Neural cell (in vitro differentiated cells): Measurements from ENCODE around the gene SMPD2. TPM values are rescaled to one million over a fixed set of nuclear protein-coding genes. Genes with fewer than 3 reads are reported as not detected.

Experiments
- H2AFZ ChIP-seq: fragments of 200-600, 300-800 bp; sonication (generic), shearing (Covaris generic); 2 replicates; pipeline ENCODE4 v1.6.0; 2014; ENCODE audit warnings: low read depth, mild to moderate bottlenecking, antibody characterized with exemption, low read length, moderate library complexity
- H3F3A ChIP-seq: fragments of 200-600 bp; shearing (Covaris generic); 2 replicates; pipeline ENCODE4 v1.6.1; 2016; ENCODE audit warnings: mild to moderate bottlenecking, moderate library complexity, mixed read lengths, antibody characterized with exemption, low read length; ENCODE audit not compliant: insufficient read depth, poor library complexity, severe bottlenecking
- H3K27ac ChIP-seq: fragments of 200-600, 300-800 bp; sonication (generic), shearing (Covaris generic); 2 replicates; pipeline ENCODE4 v1.5.1; 2014; ENCODE audit warnings: mild to moderate bottlenecking, low read length, moderate library complexity
- H3K27me3 ChIP-seq: fragments of 300-800, 200-600 bp; sonication (generic), shearing (Covaris generic); 2 replicates; pipeline ENCODE4 v1.6.0; 2014; ENCODE audit warnings: mild to moderate bottlenecking, low read depth, low read length, moderate library complexity; ENCODE audit not compliant: insufficient read depth
- H3K36me3 ChIP-seq: fragments of 300-800, 200-600 bp; sonication (generic), shearing (Covaris generic); 2 replicates; pipeline ENCODE4 v1.5.1; 2014; ENCODE audit warnings: mild to moderate bottlenecking, antibody characterized with exemption, low read length, moderate library complexity; ENCODE audit not compliant: insufficient read depth
- H3K4me2 ChIP-seq: fragments of 300-800, 200-600 bp; sonication (generic), shearing (Covaris generic); 2 replicates; pipeline ENCODE4 v1.6.0; 2014; ENCODE audit warnings: mild to moderate bottlenecking, low read length
- H3K4me3 ChIP-seq: fragments of 300-800, 200-600 bp; sonication (generic), shearing (Covaris generic); 2 replicates; pipeline ENCODE4 v1.5.1; 2014; ENCODE audit warnings: mild to moderate bottlenecking, low read length, moderate library complexity
- H3K79me2 ChIP-seq: fragments of 200-600 bp; shearing (Covaris generic); replicated peaks from 2 replicates; pipeline ENCODE4 v1.6.0; 2014; ENCODE audit warnings: mild to moderate bottlenecking, low read length, moderate library complexity; ENCODE audit not compliant: insufficient read depth
- H3K9ac ChIP-seq: fragments of 300-800, 200-600 bp; sonication (generic), shearing (Covaris generic); 2 replicates; pipeline ENCODE4 v1.6.1; 2016; ENCODE audit warnings: mild to moderate bottlenecking, low read length, mixed read lengths
- H3K9me2 ChIP-seq: fragments of 200-600 bp; shearing (Covaris generic); 2 replicates; pipeline ENCODE4 v1.6.1; 2016; ENCODE audit warnings: mild to moderate bottlenecking, low read length, mixed read lengths; ENCODE audit not compliant: insufficient read depth
- H3K9me3 ChIP-seq: fragments of 200-600, 300-800 bp; sonication (generic), shearing (Covaris generic); 2 replicates; pipeline ENCODE4 v1.6.1; 2016; ENCODE audit warnings: mild to moderate bottlenecking, mixed run types, low read length, moderate library complexity, mixed read lengths
- H4K20me1 ChIP-seq: fragments of 200-600 bp; shearing (Covaris generic); 2 replicates; pipeline ENCODE4 v1.6.1; 2016; ENCODE audit warnings: mild to moderate bottlenecking, mixed run types; ENCODE audit not compliant: insufficient read depth
- EP300 ChIP-seq: fragments of 450-650 bp; conservative IDR thresholded peaks from 2 replicates; pipeline ENCODE4 v1.6.1; 2014; ENCODE audit warnings: antibody characterized with exemption, mild to moderate bottlenecking, moderate library complexity; ENCODE audit not compliant: poor library complexity, severe bottlenecking
- EZH2 ChIP-seq: fragments of 200-600, 300-800 bp; shearing (Covaris generic), sonication (generic); IDR thresholded peaks from 2 replicates; pipeline ENCODE4 v1.6.1; 2014; ENCODE audit warnings: antibody characterized with exemption, low read length, borderline replicate concordance, mild to moderate bottlenecking; ENCODE audit not compliant: insufficient read depth, poor library complexity, severe bottlenecking
- MXI1 ChIP-seq: fragments of 450-650 bp; conservative IDR thresholded peaks from 2 replicates; pipeline ENCODE4 v1.6.1; 2014; ENCODE audit warnings: antibody characterized with exemption, mild to moderate bottlenecking; ENCODE audit not compliant: poor library complexity, severe bottlenecking
- POLR2AphosphoS5 ChIP-seq: IDR thresholded peaks from 2 replicates; pipeline ENCODE4 v1.6.1; 2012
- RAD21 ChIP-seq: fragments of 450-650 bp; conservative IDR thresholded peaks from 2 replicates; pipeline ENCODE4 v1.6.1; 2014; ENCODE audit warnings: antibody characterized with exemption, mild to moderate bottlenecking, moderate library complexity
- REST ChIP-seq: IDR thresholded peaks from 2 replicates; pipeline ENCODE4 v1.6.1; 2012; ENCODE audit warnings: borderline replicate concordance
- SMC3 ChIP-seq: fragments of 450-650 bp; conservative IDR thresholded peaks from 2 replicates; pipeline ENCODE4 v1.6.1; 2014; ENCODE audit warnings: antibody characterized with exemption, mild to moderate bottlenecking, moderate library complexity; ENCODE audit not compliant: poor library complexity
- TAF1 ChIP-seq: IDR thresholded peaks from 2 replicates; pipeline ENCODE4 v1.6.1; 2012; ENCODE audit warnings: low read depth
- polyA plus RNA-seq: library from polyadenylated mRNA; depleted of rRNA; stranded (reverse); fragments of >200 nt; gene quantifications from 2 replicates; pipeline ENCODE4 v1.2.3, GENCODE V29; 2014
- TF ChIP-seq, protein P1 (sequence below): fragments of 450-650 bp; IDR thresholded peaks from 2 replicates; pipeline ENCODE4 v1.5.1; 2014; ENCODE audit warnings: antibody characterized with exemption, mild to moderate bottlenecking, moderate library complexity; ENCODE audit not compliant: poor library complexity, severe bottlenecking

SMPD2 gene
- polyA plus RNA-seq, 1 donor from 2014 or later, result 8.0 TPM

DNA sequence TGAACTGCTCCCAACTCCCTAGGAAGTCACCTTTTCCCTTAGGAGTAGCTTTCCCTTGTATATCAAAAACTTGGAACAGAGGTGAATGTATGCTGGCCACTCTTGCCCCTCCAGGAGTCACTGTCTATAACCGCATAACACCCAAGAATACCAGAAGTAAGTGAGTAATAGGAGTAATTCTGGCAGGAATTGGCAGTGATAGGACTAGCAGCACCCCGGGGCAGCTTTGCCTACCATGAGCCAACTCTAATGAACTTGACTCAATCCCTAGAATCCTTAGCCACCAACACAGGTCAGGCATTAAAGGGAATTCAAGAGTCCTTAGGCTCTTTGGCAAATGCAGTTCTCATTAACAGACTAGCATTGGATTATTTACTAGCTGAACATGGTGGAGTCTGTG is 29.5 kb upstream of the SMPD2 start:
- TF ChIP-seq REST, result no peak
- no peak for TF ChIP-seq RAD21
- no peak for TF ChIP-seq MXI1
- H3K4me2 ChIP-seq, result no peak overlapping the region

GRCh38 chr6:109417646-109418045 is 22.9 kb upstream of the SMPD2 start:
- Histone ChIP-seq H2AFZ (no peak overlapping the region), H3K4me3 (no peak overlapping the region), H3K27me3 (no peaks in the 10 kb centered on the region), H3K9ac (no peak overlapping the region), H3K9me3 (no peaks in the 10 kb centered on the region), H3K27ac (no peak overlapping the region), H4K20me1 (no peaks in the 10 kb centered on the region), H3K4me2 (no peak overlapping the region), H3F3A (no peaks in the 10 kb centered on the region), H3K9me2 (no peaks in the 10 kb centered on the region), H3K79me2 (no peaks in the 10 kb centered on the region), H3K36me3 (no peaks in the 10 kb centered on the region)
- TF ChIP-seq, protein P1, sequence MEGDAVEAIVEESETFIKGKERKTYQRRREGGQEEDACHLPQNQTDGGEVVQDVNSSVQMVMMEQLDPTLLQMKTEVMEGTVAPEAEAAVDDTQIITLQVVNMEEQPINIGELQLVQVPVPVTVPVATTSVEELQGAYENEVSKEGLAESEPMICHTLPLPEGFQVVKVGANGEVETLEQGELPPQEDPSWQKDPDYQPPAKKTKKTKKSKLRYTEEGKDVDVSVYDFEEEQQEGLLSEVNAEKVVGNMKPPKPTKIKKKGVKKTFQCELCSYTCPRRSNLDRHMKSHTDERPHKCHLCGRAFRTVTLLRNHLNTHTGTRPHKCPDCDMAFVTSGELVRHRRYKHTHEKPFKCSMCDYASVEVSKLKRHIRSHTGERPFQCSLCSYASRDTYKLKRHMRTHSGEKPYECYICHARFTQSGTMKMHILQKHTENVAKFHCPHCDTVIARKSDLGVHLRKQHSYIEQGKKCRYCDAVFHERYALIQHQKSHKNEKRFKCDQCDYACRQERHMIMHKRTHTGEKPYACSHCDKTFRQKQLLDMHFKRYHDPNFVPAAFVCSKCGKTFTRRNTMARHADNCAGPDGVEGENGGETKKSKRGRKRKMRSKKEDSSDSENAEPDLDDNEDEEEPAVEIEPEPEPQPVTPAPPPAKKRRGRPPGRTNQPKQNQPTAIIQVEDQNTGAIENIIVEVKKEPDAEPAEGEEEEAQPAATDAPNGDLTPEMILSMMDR, result no peak
- TF ChIP-seq SMC3, result no peak
- TF ChIP-seq TAF1, result no peak
- no peak for TF ChIP-seq REST
- TF ChIP-seq POLR2AphosphoS5, result no peak
- TF ChIP-seq MXI1, result no peak
- TF ChIP-seq EP300, result no peak
- no peak for TF ChIP-seq RAD21
- no peak for TF ChIP-seq EZH2

More for the DNA sequence above, 29.5 kb upstream of the SMPD2 start:
- Histone ChIP-seq H3K9ac (no peak overlapping the region), H3K79me2 (no peaks in the 10 kb centered on the region), H4K20me1 (no peaks in the 10 kb centered on the region), H3F3A (no peaks in the 10 kb centered on the region), H3K9me2 (no peaks in the 10 kb centered on the region), H3K9me3 (no peaks in the 10 kb centered on the region), H3K36me3 (no peaks in the 10 kb centered on the region), H3K4me3 (no peak overlapping the region), H3K27ac (no peak overlapping the region), H2AFZ (no peak overlapping the region), H3K27me3 (no peaks in the 10 kb centered on the region)
